GM10248 (cell line): Measurements from ENCODE around the gene RASL10A.

ENCODE experiments used
- CTCF ChIA-PET: fragments of 300-600 bp; sonication (Branson Sonifier 250); formaldehyde crosslinking; extraction: SDS; loops from one replicate; lab custom pipeline; 2021; ENCODE audit warnings: antibody characterized with exemption; lab: Yijun Ruan, JAX
- POLR2A ChIA-PET: fragments of 350-650 bp; sonication (Branson Sonifier 250); formaldehyde crosslinking; extraction: SDS; loops from one replicate; lab custom pipeline; 2020; ENCODE audit warnings: antibody characterized with exemption; lab: Yijun Ruan, JAX
- DNase-seq: peaks from one replicate; pipeline ENCODE4 v3.0.0; 2012; ENCODE audit errors: extremely low spot score
- TF ChIP-seq, protein P1 (sequence below): IDR thresholded peaks from 2 replicates; pipeline ENCODE4 v1.5.1; 2012; ENCODE audit warnings: mild to moderate bottlenecking, low read depth; ENCODE audit errors: extremely low read depth, missing control alignments, control extremely low read depth

RASL10A gene

DNA sequence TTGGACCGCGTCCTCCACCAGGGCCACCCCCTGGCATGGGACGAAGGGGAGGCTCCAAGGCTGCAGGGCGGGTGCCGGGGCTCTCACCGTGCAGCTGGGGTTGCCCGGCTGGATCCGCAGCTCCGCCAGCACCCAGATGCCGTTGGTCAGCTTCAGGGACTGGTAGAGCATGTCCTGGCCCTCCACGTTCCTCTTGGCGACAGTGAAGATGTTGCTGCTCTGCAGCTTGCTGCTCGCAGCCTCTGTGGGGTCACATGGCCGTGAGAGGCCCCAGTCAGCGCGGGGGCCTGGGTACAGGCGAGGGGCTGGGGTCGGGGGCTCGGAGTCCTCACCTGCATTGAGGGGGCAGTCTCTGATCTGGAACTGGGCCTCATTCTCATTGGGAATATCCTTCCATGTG is 14.8 kb upstream of the RASL10A start:
- ChIA-PET POLR2A (no interaction called here), CTCF (interaction anchor here (1.0 kb wide), 1 partner anchor 10 kb away, joined by 3 read pairs; no protein-coding TSS in a partner anchor)
- TF ChIP-seq, protein P1, sequence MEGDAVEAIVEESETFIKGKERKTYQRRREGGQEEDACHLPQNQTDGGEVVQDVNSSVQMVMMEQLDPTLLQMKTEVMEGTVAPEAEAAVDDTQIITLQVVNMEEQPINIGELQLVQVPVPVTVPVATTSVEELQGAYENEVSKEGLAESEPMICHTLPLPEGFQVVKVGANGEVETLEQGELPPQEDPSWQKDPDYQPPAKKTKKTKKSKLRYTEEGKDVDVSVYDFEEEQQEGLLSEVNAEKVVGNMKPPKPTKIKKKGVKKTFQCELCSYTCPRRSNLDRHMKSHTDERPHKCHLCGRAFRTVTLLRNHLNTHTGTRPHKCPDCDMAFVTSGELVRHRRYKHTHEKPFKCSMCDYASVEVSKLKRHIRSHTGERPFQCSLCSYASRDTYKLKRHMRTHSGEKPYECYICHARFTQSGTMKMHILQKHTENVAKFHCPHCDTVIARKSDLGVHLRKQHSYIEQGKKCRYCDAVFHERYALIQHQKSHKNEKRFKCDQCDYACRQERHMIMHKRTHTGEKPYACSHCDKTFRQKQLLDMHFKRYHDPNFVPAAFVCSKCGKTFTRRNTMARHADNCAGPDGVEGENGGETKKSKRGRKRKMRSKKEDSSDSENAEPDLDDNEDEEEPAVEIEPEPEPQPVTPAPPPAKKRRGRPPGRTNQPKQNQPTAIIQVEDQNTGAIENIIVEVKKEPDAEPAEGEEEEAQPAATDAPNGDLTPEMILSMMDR: no peak

DNA sequence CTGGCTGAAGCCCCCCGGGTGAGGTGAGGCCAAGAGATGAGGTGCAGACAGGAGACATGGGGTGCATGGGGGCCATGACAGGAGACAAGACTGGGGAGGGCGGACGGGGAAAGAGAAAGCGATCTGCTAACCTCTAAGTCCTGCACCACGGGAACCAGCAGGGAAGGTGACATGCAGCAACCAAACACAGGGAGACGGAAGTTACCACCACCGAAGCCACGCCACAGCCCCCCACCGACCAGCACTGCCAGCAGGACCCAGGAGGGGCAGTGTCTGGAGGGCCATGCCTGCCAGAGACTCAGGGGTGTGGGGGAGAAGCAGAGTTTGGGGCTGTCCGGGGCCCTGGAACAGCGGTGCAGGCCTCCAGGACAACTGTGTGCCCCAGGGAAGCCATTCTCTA is 14.1 kb upstream of the RASL10A start:
- TF ChIP-seq, protein P1: no peak
- POLR2A ChIA-PET: no interaction called here
- DNase-seq: no peak
- CTCF ChIA-PET: interaction anchor here (1.0 kb wide), 1 partner anchor 10 kb away, joined by 3 read pairs; no protein-coding TSS in a partner anchor

More for the DNA sequence above, 14.8 kb upstream of the RASL10A start:
- DNase-seq: no peak

DNA sequence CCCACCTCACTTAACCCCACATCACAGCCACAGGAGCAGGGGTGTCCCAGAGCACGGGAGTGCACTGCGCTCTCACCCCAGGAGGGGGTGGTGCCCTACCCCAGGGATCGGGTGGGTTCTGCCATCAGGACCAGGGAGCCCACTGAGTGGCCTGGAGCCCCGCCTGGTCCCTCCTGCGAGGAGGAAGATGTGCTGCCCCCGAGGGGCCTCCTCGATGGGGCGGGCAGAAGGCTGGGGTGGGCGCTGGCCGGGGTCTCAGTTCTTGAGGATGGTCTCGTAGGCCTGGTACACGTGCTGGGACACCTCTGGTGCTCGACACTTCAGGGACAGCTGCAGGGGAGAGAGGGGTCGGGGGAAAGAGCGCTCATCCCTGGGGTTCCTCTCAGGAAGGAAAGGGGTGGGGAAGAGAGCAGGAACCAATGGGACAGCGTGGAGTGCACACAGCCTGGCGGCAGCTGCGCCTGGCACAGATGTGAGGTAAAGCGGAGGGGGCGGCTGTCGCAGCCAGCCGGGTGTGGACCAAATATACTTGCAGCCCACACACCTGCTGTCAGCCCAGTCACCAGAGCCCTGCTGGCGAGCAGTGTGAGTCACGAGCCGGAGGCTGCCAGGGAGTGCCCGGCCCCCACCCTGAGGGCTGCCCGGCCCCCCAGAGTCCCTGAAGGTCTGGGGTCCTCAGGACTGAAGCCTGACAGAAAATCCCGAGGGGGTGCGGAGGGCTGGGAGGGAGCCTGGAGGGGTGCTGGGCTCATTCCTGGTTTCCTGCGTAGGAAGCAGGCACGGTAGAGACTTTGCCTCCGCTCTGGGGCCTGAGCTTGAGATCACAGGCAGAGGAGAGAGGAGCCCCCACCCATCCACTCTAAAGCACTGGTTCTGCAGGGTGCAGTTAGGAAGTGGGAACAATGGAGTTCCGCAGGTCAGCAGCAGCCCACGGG is 13.3 kb upstream of the RASL10A start:
- CTCF ChIA-PET: interaction anchor here (1.7 kb wide), 1 partner anchor 10 kb away, joined by 4 read pairs; no protein-coding TSS in a partner anchor
- DNase-seq: no peak
- POLR2A ChIA-PET: no interaction called here
- TF ChIP-seq, protein P1: no peak

DNA sequence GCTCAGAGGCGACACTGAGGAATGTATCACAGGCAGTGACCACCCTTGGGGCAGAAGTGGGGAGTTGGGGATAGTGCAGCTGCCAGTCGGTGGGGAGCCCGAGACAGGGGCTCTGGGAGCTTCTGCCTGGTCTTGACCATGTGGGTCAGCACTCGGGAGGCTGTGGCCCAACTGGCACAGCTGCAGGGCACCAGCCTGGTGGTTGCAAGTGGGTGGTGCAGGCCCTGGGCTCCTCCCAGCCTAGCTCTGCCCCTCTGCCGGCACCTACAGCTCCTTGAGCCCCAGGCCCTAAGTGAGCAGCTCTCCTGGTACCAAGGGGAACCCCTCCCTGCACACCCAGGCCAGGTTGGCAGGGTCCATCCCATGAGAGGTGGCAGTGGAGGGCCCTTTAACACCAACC is 12.6 kb upstream of the RASL10A start:
- ChIA-PET CTCF (interaction anchor here (1.7 kb wide), 1 partner anchor 9 kb away, joined by 4 read pairs; no protein-coding TSS in a partner anchor), POLR2A (no interaction called here)
- TF ChIP-seq, protein P1: no peak
- no peak for DNase-seq

DNA sequence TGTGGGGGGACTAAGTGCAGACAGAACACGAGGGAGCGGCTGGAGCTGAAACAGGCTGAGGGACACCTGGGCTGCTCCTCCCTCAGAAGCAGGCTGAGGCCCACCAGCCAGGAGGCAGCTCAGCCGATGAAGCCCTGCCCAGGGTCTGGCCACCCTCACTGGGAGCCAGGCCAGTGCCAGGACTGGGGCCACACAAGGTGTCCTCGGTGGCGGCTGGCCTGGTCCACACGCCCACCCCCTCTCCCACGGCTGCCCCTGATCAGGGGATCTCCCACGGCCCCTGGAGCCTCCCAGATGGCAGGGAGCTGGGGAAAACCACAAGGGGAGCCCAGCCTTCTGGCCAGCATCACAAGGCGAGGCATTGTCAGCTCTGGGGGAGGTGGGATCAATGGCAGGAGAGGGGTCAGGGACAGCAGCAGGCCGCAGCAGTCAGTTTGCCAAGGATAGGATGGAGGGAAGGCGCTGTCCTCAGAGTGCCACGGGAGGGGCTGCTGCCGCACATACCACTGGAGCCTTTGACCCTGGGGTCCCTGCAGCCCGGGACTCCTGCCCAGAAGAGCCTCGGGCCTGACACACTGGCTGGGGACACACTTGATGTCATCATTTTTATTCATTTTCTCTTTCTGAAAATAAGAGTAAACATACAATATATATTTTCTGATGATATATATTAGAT is 11.7 kb upstream of the RASL10A start:
- TF ChIP-seq, protein P1: no peak
- POLR2A ChIA-PET: no interaction called here
- CTCF ChIA-PET: interaction anchor here (1.7 kb wide), 1 partner anchor 8 kb away, joined by 4 read pairs; no protein-coding TSS in a partner anchor
- no peak for DNase-seq

DNA sequence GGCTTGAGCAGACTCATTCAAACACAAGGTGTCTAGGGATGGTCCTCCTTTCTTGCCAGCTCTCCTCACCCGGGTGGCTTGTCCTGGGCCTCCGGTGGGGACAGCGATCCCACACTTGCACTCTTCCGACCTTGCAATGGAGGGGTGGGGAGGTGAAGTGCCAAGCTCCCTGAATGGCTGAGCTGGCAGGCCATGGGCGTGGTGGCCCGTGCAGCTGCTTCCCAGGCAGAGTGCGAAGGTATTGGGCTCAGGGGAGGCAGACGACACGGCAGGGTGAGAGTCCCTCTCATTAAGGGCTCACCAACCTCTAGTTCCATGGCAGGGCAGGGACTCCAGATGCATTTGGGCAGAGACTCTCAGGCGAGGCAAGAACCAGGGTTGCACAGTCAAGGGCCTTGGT is 11.0 kb upstream of the RASL10A start:
- CTCF ChIA-PET: interaction anchor here (1.1 kb wide), 1 partner anchor 14 kb away, joined by 3 read pairs; no protein-coding TSS in a partner anchor
- no peak for DNase-seq
- POLR2A ChIA-PET: no interaction called here
- TF ChIP-seq, protein P1: no peak
